Measurements from ENCODE around the gene MAGI1.

The MAGI1 gene

GRCh38 chr3:66010739-66011655, 27.7 kb downstream of the MAGI1 start:
- DNase-seq: no peak

GRCh38 chr3:66010348-66010738, 28.4 kb downstream of the MAGI1 start:
- DNase-seq: no peak

GRCh38 chr3:66004244-66004643, 34.5 kb downstream of the MAGI1 start:
- DNase-seq: no peak

- no peak for DNase-seq
Observed at GRCh38 chr3:66001626-66002025, 37.1 kb downstream of the MAGI1 start.

- DNase-seq: no peak
Observed at GRCh38 chr3:66000506-66000905, 38.2 kb downstream of the MAGI1 start.

- DNase-seq: no peak
Observed at GRCh38 chr3:65999606-66000005, 39.1 kb downstream of the MAGI1 start.

- no peak for DNase-seq
Observed at GRCh38 chr3:65996589-65996988, 42.1 kb downstream of the MAGI1 start.

- no peak for DNase-seq
Observed at GRCh38 chr3:65995515-65995914, 43.2 kb downstream of the MAGI1 start.

- no peak for DNase-seq
Observed at GRCh38 chr3:65995030-65995429, 43.7 kb downstream of the MAGI1 start.

GRCh38 chr3:65993134-65993900, 45.4 kb downstream of the MAGI1 start:
- DNase-seq: no peak

- no peak for DNase-seq
Observed at GRCh38 chr3:65992106-65992505, 46.6 kb downstream of the MAGI1 start.

GRCh38 chr3:65988411-65989180, 50.1 kb downstream of the MAGI1 start:
- DNase-seq: no peak

GRCh38 chr3:65986285-65986684, 52.4 kb downstream of the MAGI1 start:
- no peak for DNase-seq

- DNase-seq: no peak
Observed at GRCh38 chr3:65984975-65985374, 53.7 kb downstream of the MAGI1 start.

GRCh38 chr3:65983100-65983499, 55.6 kb downstream of the MAGI1 start:
- no peak for DNase-seq

- DNase-seq: no peak
Observed at GRCh38 chr3:65979731-65980130, 59.0 kb downstream of the MAGI1 start.

- DNase-seq: no peak
Observed at GRCh38 chr3:65979162-65979561, 59.6 kb downstream of the MAGI1 start.

GRCh38 chr3:65978116-65978515, 60.6 kb downstream of the MAGI1 start:
- DNase-seq: no peak

- DNase-seq: no peak
Observed at GRCh38 chr3:65975032-65975431, 63.7 kb downstream of the MAGI1 start.

- DNase-seq: no peak
Observed at GRCh38 chr3:65974509-65974908, 64.2 kb downstream of the MAGI1 start.

GRCh38 chr3:65972765-65973164, 66.0 kb downstream of the MAGI1 start:
- DNase-seq: no peak

- no peak for DNase-seq
Observed at GRCh38 chr3:65971293-65972252, 67.1 kb downstream of the MAGI1 start.

All from hematopoietic multipotent progenitor cell treated with erythropoietin and hydrocortisone succinate and interleukin-3 and kit ligand, for 8 days (in vitro differentiated cells).